GM18519 (cell line): ENCODE data around the gene ATF6B.

Experiments used
- ATAC-seq: cut with Tn5 transposase; IDR thresholded peaks from one replicate; pipeline ENCODE4 v1.9.1; 2021; ENCODE audit warnings: mild to moderate bottlenecking, moderate library complexity; ENCODE audit not compliant: unreplicated experiment, low FRiP score

Gene ATF6B

DNA sequence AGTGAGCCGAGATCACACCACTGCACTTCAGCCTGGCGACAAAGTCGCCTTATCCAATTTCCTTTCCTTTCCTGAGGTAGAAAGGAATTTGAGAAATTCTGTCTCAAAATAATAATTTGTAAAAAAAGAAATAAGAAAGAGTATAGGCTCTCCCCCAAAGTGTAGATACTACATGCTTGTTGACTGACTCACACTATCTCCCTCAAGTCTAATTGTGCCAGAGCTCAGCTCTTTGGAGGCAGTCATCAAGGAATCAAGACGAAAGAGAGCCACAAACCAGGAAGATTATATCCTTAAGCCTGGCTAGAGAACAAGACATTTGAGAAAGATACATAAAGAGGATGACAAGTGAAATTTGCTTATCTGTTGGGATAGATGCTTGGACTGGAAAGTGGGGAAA is 5.7 kb upstream of the ATF6B start:
- no peak for ATAC-seq

DNA sequence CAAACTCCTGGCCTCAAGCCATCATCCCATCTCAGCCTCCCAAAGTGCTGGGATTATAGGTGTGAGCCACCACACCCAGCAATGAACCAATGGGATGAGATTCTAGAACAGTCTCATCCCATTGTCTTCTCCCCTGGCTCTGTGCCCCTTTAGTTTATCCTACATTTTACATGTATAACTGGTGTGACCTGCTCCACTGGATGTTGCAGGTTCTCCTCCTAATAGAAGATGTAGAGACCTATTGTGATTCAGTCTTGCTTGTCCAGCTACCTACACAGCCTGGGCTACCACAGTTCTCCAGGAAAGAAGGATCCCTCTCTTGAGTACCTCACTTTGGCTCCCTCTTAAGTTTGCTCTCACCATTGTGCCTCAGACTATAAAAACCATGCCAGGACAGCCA is 4.1 kb upstream of the ATF6B start:
- no peak for ATAC-seq

DNA sequence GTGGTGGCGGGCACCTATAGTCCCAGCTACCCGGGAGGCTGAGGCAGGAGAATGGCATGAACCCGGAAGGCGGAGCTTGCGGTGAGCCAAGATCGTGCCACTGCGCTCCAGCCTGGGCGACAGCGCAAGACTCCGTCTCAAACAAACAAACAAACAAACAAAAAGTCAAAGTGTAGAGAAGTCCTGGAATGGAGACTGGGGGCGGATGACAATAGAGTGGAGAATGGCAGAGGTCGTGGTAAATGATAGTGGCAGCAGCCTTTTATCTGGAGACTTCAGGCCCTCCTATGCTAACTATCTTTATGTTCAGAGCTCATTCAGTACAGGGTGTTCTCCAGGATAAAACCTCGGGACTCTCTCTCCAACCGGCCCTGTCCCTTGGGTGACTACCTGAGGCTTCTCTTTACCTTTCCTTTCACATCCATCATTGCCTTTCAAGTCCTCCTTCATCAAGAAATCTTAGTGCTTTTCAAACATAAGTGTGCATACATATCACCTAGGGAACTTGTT is 3.4 kb upstream of the ATF6B start:
- no peak for ATAC-seq

DNA sequence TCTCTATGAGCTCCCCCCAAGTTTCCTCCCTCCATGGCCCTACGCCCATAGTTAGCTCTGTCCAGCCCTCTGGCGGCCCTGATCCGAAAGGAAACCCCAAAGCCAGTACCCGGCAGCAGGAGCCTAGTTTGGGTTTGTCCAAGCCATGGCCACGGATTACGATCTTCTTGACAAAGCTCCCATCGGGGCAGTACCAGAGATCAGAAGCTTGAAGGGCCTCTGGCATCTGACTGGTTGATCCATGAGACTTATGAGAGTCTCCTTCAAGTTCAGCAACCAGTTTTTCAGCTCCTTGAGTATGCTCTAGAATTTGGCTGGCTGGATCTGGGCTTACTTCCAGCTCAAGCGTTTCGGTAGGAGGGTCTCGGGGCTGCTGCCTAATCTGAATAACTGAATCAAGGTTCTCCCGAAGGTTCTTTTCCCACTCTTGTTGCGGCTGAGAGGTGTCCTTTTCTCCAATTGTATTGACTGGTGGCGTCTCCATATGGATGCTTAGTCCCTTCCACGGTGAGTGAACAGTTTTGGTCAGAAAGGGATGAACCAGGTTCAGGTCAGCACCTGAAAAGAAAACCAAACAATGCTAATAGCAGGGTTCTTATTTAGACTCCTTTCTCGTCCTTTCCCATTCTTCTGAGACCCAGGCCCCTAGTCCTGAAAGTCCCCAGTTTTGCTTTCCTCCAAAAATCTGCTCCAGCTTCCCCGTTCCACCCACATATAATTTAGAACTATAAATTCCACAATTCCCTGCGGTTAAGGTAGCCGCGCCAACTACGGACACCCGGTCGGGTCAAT is 1.4 kb upstream of the ATF6B start:
- ATAC-seq = no peak

DNA sequence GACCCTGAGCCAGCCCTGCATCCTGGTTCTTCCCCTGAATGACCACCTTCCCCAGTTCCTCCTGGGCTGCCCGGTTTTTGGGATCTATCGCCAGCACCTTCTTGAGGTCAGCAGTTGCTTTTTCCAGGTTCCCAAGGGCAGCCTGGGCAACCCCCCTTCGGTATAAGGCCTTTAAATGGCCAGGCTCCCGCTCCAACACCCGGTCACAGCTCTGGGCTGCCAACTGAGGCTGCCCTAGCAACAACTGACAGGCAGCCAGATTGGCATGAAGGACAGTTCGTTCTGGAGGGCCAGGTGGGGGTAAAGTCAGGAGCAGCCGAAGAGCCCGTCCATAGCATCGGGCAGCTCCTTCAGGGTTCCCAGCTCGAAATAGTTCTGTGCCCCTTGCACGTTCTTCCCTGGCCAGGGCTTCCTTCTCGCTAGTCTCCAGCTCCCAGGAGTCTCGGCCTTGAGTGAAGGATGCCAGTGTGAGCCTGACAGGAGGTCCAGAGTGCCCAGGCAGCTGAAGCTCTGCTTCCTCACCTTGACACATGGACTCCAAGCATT is 778 bp upstream of the ATF6B start:
- no peak for ATAC-seq

GRCh38 chr6:32127409-32127716 is 683 bp downstream of the ATF6B start:
- ATAC-seq = no peak

- no peak for ATAC-seq
Measured at GRCh38 chr6:32126880-32127279, 1.2 kb downstream of the ATF6B start.

- ATAC-seq = no peak
Measured at GRCh38 chr6:32123681-32124080, 4.4 kb downstream of the ATF6B start.

GRCh38 chr6:32120573-32121059 is 7.4 kb downstream of the ATF6B start:
- no peak for ATAC-seq

GRCh38 chr6:32118782-32119628 is 9.0 kb downstream of the ATF6B start:
- ATAC-seq = no peak

DNA sequence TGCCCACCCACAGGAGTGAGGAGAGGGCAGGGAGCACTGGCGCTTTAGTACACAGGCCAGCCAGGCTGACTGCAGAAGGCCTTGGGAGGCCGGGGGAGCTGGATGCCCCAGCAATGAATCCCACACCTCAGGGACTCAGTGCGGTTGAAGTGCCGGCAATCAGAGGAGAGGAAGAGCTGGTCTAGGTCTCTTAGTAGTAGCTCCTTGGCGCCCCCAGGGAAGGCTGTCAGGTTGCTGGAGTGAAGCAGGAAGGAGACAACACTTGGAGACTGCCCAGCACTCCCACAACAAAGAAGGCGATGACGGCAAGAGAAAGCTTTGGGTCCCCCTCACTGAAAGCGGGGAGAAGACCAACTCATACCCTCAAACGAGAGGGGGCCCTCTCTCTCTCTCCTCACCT is 10.6 kb downstream of the ATF6B start:
- ATAC-seq = no peak

GRCh38 chr6:32116674-32117073 is 11.4 kb downstream of the ATF6B start:
- no peak for ATAC-seq

GRCh38 chr6:32115623-32116022 is 12.4 kb downstream of the ATF6B start:
- ATAC-seq = no peak

DNA sequence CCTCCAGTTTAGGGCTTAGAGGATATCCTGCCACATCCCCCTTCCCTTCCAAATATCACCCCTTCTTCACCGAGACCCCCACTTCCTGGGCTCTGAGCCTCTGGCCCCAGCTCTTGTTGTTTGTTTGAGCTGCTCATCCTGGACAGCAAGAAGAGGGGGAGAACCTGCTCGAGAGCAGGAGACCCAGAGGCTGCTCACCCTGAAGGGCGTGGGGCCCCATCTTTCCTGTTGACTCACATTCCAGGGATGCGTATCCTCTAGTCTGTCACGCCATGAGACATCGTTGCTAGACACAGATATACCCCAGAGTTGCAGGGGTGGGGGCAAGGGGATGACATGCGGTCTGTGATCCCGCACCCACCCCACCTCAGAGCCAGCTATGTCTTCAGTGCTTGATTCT is 13.2 kb downstream of the ATF6B start:
- ATAC-seq = no peak

DNA sequence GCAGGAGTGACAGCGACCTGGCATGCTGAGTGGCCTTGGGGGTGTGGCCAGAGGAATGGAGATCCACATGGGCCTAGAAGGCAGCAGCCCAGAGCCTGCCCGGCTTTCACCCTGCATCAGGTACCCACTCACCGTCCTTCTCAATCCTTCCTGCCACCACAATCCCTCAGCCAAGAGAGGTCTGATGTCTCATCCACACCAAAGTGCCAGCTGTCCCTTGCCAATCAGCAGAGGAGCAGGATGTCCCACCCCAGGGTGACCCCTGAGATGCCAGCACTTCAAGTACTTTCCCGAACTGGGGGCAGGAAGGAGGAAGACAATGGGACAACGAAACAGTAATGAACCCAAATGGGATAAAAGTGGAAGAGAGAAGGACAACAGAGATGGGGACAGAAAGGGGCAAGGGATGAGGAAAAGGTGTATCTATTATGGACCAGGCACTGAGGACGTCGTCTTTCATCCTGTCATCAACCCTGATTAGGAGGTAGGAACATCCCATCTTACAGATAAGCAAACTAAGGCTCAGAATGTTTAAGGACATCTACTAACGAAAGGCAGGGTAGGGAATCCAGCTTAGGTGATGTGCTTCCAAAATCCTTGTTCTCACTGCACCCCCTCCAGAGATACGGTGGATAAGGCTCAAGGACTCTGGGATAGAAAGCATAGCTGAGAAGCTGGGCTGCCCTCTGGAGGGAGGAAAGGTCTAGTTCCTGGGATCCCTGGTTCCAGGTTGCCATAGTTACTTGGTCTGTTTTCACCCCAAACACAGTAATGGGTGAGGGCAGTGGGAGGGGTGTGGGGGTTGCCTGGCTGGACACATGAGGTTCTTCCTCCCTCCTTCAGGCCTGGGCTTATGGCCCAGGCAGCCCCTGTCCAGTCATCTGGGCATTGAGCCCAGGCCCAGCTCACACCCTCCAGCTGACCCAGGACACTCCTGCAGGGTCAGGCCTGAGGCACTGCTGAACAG is 14.4 kb downstream of the ATF6B start:
- ATAC-seq = no peak

GRCh38 chr6:32112431-32112980 is 15.5 kb downstream of the ATF6B start:
- no peak for ATAC-seq

- ATAC-seq = no peak
Measured at GRCh38 chr6:32111424-32112066, 16.5 kb downstream of the ATF6B start.

DNA sequence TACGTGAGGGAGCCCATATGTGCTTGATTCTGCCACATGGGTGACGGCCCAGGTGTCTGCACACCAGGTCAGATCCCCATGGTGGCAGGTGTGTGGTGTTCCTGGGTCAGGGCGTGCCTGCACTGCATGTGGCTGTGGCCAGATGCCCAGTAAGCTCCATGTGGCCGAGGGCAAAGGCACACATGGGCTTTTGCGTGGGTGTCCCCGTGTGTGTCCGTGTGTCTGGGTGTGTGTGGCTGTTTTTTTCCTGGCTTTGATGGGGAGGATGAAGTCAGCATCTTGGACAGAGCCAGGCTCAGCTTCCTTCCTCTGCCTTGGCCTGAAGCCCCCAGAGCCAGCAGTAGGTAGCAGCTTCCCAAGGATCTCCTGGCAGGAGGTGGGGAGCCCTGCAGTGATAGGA is 17.4 kb downstream of the ATF6B start:
- no peak for ATAC-seq

- ATAC-seq = no peak
Measured at GRCh38 chr6:32109765-32110160, 18.3 kb downstream of the ATF6B start.
